ENCODE measurements around the gene C17orf78.

The C17orf78 gene

GRCh38 chr17:37359682-37360188, 16.1 kb upstream of the C17orf78 start:
- no peaks in the 10 kb centered on the region for H3K9me3 ChIP-seq
- H3K36me3 ChIP-seq: no peaks in the 10 kb centered on the region
- no peaks in the 10 kb centered on the region for H3K27me3 ChIP-seq
- peak overlapping the region; percentile 85 to 91 for H3K4me3 ChIP-seq
- DNase-seq: no peak
- peak overlapping the region; percentile 84 to 88 for H3K27ac ChIP-seq
- intact Hi-C loops (cut with DNase I; ENCODE audit: low total_unique reads): loop anchor here (5.0 kb wide), 1 partner anchor 48 kb away; the partner anchor contains the start of genes ACACA and TADA2A
- TF ChIP-seq CTCF (IDR thresholded peaks at IDR 0.05): no peak
- H3K4me1 ChIP-seq: peaks cover 0 to 22% (median 13%) of the 10 kb centered on the region in 4 donors

- Histone ChIP-seq H3K36me3 (no peaks in the 10 kb centered on the region), H3K27ac (peak overlapping the region in 1 of 2 donors; percentile 84), H3K4me1 (peaks cover 0 to 22% (median 13%) of the 10 kb centered on the region in 4 donors), H3K27me3 (no peaks in the 10 kb centered on the region), H3K4me3 (no peak overlapping the region), H3K9me3 (no peaks in the 10 kb centered on the region)
- intact Hi-C loops (cut with DNase I; ENCODE audit: low total_unique reads): no loop called here
- DNase-seq: no peak
- no peak for TF ChIP-seq CTCF (IDR thresholded peaks at IDR 0.05)
Measured at GRCh38 chr17:37360632-37361031, 15.2 kb upstream of the C17orf78 start.

GRCh38 chr17:37361543-37361942, 14.2 kb upstream of the C17orf78 start:
- Histone ChIP-seq H3K4me1 (peaks cover 0 to 22% (median 13%) of the 10 kb centered on the region in 4 donors), H3K4me3 (no peak overlapping the region), H3K27ac (no peak overlapping the region), H3K9me3 (no peaks in the 10 kb centered on the region), H3K36me3 (no peaks in the 10 kb centered on the region), H3K27me3 (no peaks in the 10 kb centered on the region)
- TF ChIP-seq CTCF (IDR thresholded peaks at IDR 0.05): no peak
- intact Hi-C loops (cut with DNase I; ENCODE audit: low total_unique reads): no loop called here
- no peak for DNase-seq

GRCh38 chr17:37365589-37365988, 10.2 kb upstream of the C17orf78 start:
- no peaks in the 10 kb centered on the region for H3K27me3 ChIP-seq
- no peak overlapping the region for H3K27ac ChIP-seq
- no peaks in the 10 kb centered on the region for H3K9me3 ChIP-seq
- intact Hi-C loops (cut with DNase I; ENCODE audit: low total_unique reads): no loop called here
- DNase-seq: no peak
- H3K4me3 ChIP-seq: no peak overlapping the region
- H3K4me1 ChIP-seq: peaks cover 0 to under 1% (median 0%) of the 10 kb centered on the region in 4 donors
- no peak for TF ChIP-seq CTCF (IDR thresholded peaks at IDR 0.05)
- H3K36me3 ChIP-seq: no peaks in the 10 kb centered on the region

GRCh38 chr17:37368577-37368976, 7.2 kb upstream of the C17orf78 start:
- Histone ChIP-seq H3K4me1 (no peaks in the 10 kb centered on the region), H3K4me3 (no peak overlapping the region), H3K27me3 (no peaks in the 10 kb centered on the region), H3K27ac (no peak overlapping the region), H3K36me3 (no peaks in the 10 kb centered on the region), H3K9me3 (no peaks in the 10 kb centered on the region)
- TF ChIP-seq CTCF (IDR thresholded peaks at IDR 0.05): no peak
- intact Hi-C loops (cut with DNase I; ENCODE audit: low total_unique reads): no loop called here
- no peak for DNase-seq

Data from tibial artery (tissue), 4 donors.